GM19463 (cell line): ENCODE data around the gene ZNF777.
"Not testable (repeated sequence)": the region's sequence is repeated elsewhere in the genome, so short reads cannot be mapped to it uniquely, and the experiment has no call there.

Source experiments
- ATAC-seq: cut with Tn5 transposase; IDR thresholded peaks from one replicate; pipeline ENCODE4 v1.9.1; 2021; ENCODE audit warnings: mild to moderate bottlenecking, moderate library complexity; ENCODE audit not compliant: unreplicated experiment

Gene ZNF777

GRCh38 chr7:149455175-149455950 is 5.5 kb downstream of the ZNF777 start:
- ATAC-seq: no peak

GRCh38 chr7:149454750-149455149 is 6.1 kb downstream of the ZNF777 start:
- ATAC-seq: no peak

GRCh38 chr7:149454006-149454405 is 6.9 kb downstream of the ZNF777 start:
- no peak for ATAC-seq

- no peak for ATAC-seq
These were observed 10.0 kb downstream of the ZNF777 start for GRCh38 chr7:149450821-149451220.

- no peak for ATAC-seq
These were observed 11.0 kb downstream of the ZNF777 start for GRCh38 chr7:149449897-149450296.

- no peak for ATAC-seq
These were observed 11.9 kb downstream of the ZNF777 start for GRCh38 chr7:149448961-149449360.

- ATAC-seq: not testable (repeated sequence)
These were observed 14.8 kb downstream of the ZNF777 start for GRCh38 chr7:149446026-149446425.

- no peak for ATAC-seq
These were observed 16.6 kb downstream of the ZNF777 start for GRCh38 chr7:149444287-149444686.

GRCh38 chr7:149443523-149443922 is 17.3 kb downstream of the ZNF777 start:
- ATAC-seq: no peak

- ATAC-seq: no peak
These were observed 17.9 kb downstream of the ZNF777 start for GRCh38 chr7:149442924-149443323.

- ATAC-seq: no peak
These were observed 20.6 kb downstream of the ZNF777 start for GRCh38 chr7:149440222-149440621.

GRCh38 chr7:149436358-149436757 is 24.5 kb downstream of the ZNF777 start:
- no peak for ATAC-seq

GRCh38 chr7:149433124-149433523 is 27.7 kb downstream of the ZNF777 start:
- no peak for ATAC-seq

GRCh38 chr7:149432121-149432691 is 28.7 kb downstream of the ZNF777 start:
- ATAC-seq: no peak

- no peak for ATAC-seq
These were observed 29.3 kb downstream of the ZNF777 start for GRCh38 chr7:149431486-149432120.

GRCh38 chr7:149430192-149430591 is 30.7 kb downstream of the ZNF777 start:
- ATAC-seq: no peak

GRCh38 chr7:149427893-149428292 is 33.0 kb downstream of the ZNF777 start:
- ATAC-seq: no peak

- ATAC-seq: no peak
These were observed 33.7 kb downstream of the ZNF777 start for GRCh38 chr7:149427096-149427680.

- ATAC-seq: no peak
These were observed 37.3 kb downstream of the ZNF777 start for GRCh38 chr7:149423449-149424110.

GRCh38 chr7:149422914-149423301 is 38.0 kb downstream of the ZNF777 start:
- no peak for ATAC-seq
